Measurements from ENCODE around the gene CSNK2B.

GRCh38 chr6:31639043-31639442 lies 26.8 kb upstream of the CSNK2B start:
- TF ChIP-seq, protein P1, sequence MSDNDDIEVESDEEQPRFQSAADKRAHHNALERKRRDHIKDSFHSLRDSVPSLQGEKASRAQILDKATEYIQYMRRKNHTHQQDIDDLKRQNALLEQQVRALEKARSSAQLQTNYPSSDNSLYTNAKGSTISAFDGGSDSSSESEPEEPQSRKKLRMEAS (IDR thresholded peaks at IDR 0.05; ENCODE audit: low read depth, low read length) = no peak
- no peak for TF ChIP-seq MYC (IDR thresholded peaks at IDR 0.05; ENCODE audit: low read depth, low read length)

Data from NB4 (cell line).